HG03060 (cell line): ENCODE measurements around the gene MRPL36.

ENCODE experiments used
- ATAC-seq: cut with Tn5 transposase; IDR thresholded peaks from one replicate; pipeline ENCODE4 v1.9.1; 2021; ENCODE audit warnings: low read depth, moderate number of reproducible peaks; ENCODE audit not compliant: unreplicated experiment

Gene MRPL36

DNA sequence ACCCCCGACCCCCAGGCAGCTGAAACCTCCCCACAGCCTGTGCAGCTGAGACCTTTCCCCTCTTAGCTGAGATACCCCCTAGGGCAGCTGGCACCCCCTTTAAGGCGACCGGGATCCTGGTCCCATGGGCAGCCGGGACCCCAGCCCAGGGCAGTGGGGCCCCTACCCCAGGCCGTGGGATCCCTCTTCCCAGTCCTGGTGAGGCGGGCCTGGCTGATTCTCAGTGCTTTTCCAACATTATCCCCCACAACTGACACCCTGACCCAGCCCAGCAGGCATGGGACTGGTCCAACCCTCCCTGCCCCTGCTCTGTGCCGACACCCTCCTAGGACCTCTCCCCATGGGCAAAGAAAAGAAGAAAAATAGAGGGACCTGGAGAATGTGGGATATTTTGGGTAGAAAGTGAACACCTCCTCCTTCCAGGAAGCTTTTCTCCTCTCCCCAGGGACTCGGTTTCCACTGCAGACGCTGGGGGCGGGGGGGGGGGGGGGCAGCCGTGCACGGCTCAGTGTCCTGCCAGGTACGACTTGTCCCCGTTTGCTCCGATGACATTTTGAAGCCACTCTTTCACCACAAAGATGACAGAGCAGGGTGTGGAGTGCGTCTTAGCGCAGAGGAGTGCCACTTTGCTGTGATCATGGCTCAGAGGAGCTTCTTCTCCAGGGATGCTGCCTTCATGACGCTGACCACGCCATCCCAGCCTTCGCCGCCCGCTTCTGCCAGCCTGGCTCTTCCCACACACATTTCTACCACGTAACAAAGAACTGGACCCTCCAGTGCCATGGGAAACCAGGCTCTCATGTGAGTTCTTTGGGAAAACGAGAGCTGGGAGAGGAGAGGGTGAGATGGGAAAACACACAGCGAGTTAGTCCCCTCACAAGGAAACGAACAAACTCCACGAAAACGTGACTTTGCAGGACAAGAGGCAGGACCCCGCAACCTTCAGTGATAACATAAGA, 47.5 kb downstream of the MRPL36 start:
- no peak for ATAC-seq

DNA sequence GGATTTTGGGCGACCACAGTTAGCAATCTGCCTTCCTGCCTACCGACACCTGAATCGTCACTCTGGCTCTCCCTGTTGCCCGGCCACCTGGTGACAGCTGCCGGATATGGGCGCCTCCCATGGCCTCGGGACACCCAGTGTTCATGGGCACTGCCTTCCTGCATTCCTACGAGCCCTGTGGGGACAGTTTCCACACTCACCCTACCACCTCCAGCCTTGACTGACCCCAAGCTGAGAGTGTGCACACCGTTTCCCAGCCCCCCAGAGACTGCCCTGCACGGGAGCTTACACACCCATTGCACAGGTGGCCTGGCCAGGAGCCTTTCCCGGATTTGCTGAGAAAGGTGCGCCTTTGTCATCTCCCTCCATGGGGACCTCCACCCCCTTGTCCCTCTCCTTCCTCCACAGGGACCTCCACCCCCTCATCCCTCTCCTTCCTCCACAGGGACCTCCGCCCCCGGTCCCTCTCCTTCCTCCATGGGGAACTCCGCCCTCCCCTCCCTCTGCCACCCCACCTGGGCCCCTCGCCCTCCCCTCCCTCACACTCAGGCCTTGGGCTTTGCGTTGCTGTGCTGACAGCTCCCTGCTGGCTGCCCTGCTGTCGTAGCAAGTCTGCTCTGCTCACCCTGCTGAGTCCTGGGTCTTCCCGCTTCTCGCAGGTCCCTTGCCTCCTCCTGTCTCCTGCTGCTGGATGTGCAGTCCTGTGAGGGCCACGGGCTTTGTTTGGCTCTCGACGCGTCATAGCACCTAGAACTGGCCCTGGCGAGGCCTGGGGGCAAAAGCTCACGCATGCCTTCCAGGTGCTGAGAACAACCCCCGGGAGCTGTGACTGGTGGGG, 48.4 kb downstream of the MRPL36 start:
- ATAC-seq = no peak

DNA sequence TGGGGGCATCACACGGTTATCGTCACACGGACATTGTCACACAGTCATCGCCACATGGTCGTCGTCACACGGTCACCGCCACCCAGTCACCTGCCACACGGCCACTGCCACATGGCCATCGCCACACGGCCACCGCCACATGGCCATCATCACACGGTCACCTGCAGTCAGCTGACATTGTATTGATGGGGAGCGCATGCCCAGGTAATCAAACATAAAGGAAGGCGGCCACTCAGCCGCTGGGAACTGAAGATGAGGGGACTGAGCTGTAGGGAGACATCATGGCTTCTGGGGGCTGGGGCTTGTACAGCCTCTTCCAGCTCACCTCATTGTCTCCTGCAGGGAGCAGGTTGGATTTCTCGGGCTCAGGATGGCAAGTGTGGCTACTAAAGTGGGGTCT, 49.2 kb downstream of the MRPL36 start:
- no peak for ATAC-seq

DNA sequence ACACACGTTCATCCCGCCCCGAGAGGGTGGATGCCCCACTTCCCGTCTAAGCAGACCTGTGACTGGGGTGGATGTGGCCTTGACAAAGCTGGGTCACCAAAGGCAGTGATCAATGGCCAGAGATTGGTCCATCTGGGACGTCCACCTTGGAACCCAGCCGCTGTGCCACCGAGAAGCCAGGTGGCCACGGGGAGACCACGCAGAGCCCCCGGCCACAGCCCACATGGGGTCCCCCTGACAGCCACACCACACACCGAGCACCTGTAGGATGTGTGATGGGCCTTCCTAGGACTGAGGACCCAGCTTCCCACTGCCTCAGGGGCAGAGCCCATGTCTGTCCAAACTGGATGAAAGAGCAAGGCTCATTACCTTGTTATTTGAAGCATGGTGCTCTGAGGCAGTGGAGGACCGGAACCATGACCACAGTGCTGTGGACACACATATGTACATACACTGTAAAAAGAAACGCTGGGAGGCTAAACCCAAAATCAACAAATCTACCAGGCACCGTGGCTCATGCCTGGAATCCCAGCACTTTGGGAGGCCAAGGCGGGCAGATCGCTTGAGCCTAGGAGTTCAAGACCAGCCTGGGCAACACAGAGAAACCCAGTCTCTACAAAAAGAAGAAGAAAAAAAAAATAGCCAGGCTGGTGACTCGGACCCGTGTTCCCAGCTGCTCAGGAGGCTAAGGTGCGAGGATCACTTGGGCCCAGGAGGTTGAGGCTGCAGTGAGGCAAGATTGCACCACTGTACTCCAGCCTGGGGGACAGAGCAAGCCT, 50.1 kb downstream of the MRPL36 start:
- ATAC-seq = no peak

DNA sequence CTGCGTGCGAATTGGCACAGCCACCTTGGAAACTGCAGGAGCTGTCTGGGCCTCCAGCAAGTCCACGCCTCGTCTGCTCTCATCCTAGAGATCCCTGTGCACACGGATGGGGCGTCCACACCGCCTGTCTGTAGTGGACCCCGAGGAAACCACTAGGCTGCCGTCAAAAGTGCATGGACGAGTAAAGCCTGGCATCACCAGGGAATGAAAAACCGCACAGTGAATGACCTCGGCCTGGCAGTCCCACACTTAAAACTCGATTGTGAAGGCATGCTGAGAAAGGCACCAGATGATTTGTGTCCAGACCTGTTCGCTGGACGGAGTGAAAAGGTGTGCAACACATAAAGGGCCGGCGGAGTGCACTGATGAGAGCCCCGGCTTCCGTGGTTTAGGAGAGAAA, 50.8 kb downstream of the MRPL36 start:
- ATAC-seq = no peak
